COLO829 (cell line): ENCODE measurements around the gene KLHDC2.
"Not testable (repeated sequence)": the region's sequence is repeated elsewhere in the genome, so short reads cannot be mapped to it uniquely, and the experiment has no call there.

ENCODE experiments used
- DNase-seq: peaks from one replicate; pipeline ENCODE4 v3.0.0; 2012; ENCODE audit warnings: low spot score

Gene KLHDC2

GRCh38 chr14:49781040-49781439 lies 13.1 kb downstream of the KLHDC2 start:
- not testable (repeated sequence) for DNase-seq

GRCh38 chr14:49783394-49784014 lies 15.6 kb downstream of the KLHDC2 start:
- DNase-seq: no peak

GRCh38 chr14:49786315-49786714 lies 18.4 kb downstream of the KLHDC2 start:
- DNase-seq: no peak

GRCh38 chr14:49792618-49793017 lies 24.7 kb downstream of the KLHDC2 start:
- no peak for DNase-seq

GRCh38 chr14:49796025-49796424 lies 28.1 kb downstream of the KLHDC2 start:
- DNase-seq: no peak

- no peak for DNase-seq
Measured at GRCh38 chr14:49808780-49809179, 40.8 kb downstream of the KLHDC2 start.

- DNase-seq: not testable (repeated sequence)
Measured at GRCh38 chr14:49816118-49816517, 48.2 kb downstream of the KLHDC2 start.

GRCh38 chr14:49816844-49817243 lies 48.9 kb downstream of the KLHDC2 start:
- no peak for DNase-seq

GRCh38 chr14:49820176-49820575 lies 52.2 kb downstream of the KLHDC2 start:
- no peak for DNase-seq

GRCh38 chr14:49828640-49829039 lies 60.7 kb downstream of the KLHDC2 start:
- DNase-seq: no peak
